Endothelial cell (in vitro differentiated cells): Measurements from ENCODE around the gene BRSK1. TPM values are rescaled to one million over a fixed set of nuclear protein-coding genes. Genes with fewer than 3 reads are reported as not detected.

Source experiments
- DNase-seq: peaks from one replicate; pipeline ENCODE4 v3.0.0; 2021; ENCODE audit warnings: low spot score
- H3K27ac Mint-ChIP-seq: one replicate; pipeline ENCODE4 v1.8.0; 2021; ENCODE audit warnings: mixed read lengths, inconsistent platforms; ENCODE audit not compliant: unreplicated experiment
- H3K27me3 Mint-ChIP-seq: one replicate; pipeline ENCODE4 v1.8.0; 2021; ENCODE audit warnings: mild to moderate bottlenecking, moderate library complexity, mixed read lengths, inconsistent platforms; ENCODE audit not compliant: unreplicated experiment
- H3K36me3 Mint-ChIP-seq: one replicate; pipeline ENCODE4 v1.8.0; 2021; ENCODE audit warnings: mild to moderate bottlenecking, low read depth, mixed read lengths, inconsistent platforms; ENCODE audit not compliant: unreplicated experiment
- H3K4me1 Mint-ChIP-seq: one replicate; pipeline ENCODE4 v1.8.0; 2021; ENCODE audit warnings: mild to moderate bottlenecking, mixed read lengths, inconsistent platforms; ENCODE audit not compliant: unreplicated experiment
- H3K4me3 Mint-ChIP-seq: one replicate; pipeline ENCODE4 v1.8.0; 2021; ENCODE audit warnings: mild to moderate bottlenecking, mixed read lengths, inconsistent platforms; ENCODE audit not compliant: unreplicated experiment
- H3K9me3 Mint-ChIP-seq: one replicate; pipeline ENCODE4 v1.8.0; 2021; ENCODE audit warnings: mixed read lengths, inconsistent platforms; ENCODE audit not compliant: unreplicated experiment
- total RNA-seq: library from RNA; stranded (reverse); fragmentation: NEBNext Ultra II Directional; extraction: Animal tissue kit (Norgen Biotek cat#: 25700); gene quantifications from one replicate; pipeline ENCODE4 v1.2.1, GENCODE V29; 2021; ENCODE audit not compliant: unreplicated experiment
- TF ChIP-seq, protein P1 (sequence below): fragments of 200-600 bp; sonication (generic); IDR thresholded peaks from one replicate; pipeline ENCODE4 v1.5.0; 2021; ENCODE audit warnings: antibody characterized with exemption; ENCODE audit not compliant: unreplicated experiment

BRSK1 gene
- total RNA-seq, 1 donor from 2014 or later = 14.1 TPM

DNA sequence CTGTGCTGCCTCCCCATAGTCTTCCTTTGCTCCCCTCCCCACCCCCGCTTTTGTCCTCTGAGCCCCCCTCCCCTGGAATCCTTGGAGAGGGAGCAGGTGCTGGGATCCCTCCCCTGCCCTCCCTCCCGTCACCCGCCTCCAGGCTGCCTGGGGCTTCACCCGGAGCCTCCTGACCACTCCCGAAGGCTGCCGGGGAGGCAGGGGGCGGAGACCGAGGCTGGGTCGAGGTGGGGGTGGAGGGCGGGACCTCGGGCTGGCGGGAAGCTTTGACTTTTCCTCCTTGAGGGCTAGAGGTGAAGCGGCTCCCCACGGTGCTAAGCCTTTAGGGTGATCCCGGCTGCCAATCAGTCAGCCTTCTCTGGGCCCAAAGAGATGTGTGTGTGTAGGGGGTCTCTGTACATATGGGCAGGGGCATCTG, 57.4 kb downstream of the BRSK1 start:
- Mint-ChIP-seq H3K9me3 (no peaks in the 10 kb centered on the region), H3K4me1 (peaks cover 5% of the 10 kb centered on the region), H3K36me3 (peaks cover 4% of the 10 kb centered on the region), H3K27me3 (peaks cover 18% of the 10 kb centered on the region), H3K4me3 (peak overlapping the region; percentile 89), H3K27ac (peak overlapping the region; percentile 77)
- DNase-seq = peak; percentile 59
- TF ChIP-seq, protein P1, sequence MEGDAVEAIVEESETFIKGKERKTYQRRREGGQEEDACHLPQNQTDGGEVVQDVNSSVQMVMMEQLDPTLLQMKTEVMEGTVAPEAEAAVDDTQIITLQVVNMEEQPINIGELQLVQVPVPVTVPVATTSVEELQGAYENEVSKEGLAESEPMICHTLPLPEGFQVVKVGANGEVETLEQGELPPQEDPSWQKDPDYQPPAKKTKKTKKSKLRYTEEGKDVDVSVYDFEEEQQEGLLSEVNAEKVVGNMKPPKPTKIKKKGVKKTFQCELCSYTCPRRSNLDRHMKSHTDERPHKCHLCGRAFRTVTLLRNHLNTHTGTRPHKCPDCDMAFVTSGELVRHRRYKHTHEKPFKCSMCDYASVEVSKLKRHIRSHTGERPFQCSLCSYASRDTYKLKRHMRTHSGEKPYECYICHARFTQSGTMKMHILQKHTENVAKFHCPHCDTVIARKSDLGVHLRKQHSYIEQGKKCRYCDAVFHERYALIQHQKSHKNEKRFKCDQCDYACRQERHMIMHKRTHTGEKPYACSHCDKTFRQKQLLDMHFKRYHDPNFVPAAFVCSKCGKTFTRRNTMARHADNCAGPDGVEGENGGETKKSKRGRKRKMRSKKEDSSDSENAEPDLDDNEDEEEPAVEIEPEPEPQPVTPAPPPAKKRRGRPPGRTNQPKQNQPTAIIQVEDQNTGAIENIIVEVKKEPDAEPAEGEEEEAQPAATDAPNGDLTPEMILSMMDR = no peak

DNA sequence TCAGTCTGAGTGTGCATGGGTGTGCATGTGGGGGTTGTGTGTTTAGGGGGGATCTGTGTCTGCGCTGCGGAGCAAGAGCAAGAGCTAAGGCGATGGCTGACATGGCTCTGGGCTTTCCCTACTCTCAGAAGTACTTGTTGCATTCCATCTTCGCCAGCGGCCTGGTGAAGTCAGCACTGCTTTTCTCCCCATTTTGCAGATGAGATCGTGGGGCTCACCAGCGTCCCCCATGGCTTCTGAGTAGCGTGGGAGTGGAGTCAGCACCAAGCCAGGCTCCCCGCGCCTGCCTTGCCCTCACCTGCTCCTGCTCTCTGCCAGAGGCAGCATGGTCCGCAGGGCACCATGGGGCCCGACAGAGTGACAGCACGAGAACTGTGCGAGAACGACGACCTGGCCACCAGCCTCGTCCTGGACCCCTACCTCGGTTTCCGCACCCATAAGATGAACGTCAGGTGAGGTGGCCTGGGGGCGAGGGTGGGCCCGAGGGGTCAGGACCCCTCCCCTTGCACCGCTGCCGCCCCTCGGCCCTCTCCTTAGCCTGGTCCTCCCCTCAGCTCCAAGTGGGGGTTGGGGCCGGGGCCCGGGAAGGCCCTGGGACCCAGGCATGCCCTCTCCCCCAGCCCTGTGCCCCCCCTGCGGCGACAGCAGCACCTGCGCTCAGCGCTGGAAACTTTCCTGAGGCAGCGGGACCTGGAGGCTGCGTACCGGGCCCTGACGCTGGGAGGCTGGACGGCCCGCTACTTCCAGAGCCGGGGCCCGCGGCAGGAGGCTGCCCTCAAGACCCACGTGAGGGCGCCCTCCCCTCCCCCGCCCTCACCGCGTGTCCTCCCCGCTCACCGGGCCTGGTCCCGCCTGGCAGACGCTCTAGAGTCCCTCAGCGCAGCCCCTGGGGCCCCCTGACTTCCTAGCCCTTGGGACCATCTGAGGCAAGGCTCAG, 58.1 kb downstream of the BRSK1 start:
- peaks cover 18% of the 10 kb centered on the region for H3K27me3 Mint-ChIP-seq
- peak overlapping the region; percentile 79 for H3K4me3 Mint-ChIP-seq
- peaks cover 4% of the 10 kb centered on the region for H3K36me3 Mint-ChIP-seq
- H3K27ac Mint-ChIP-seq = peak overlapping the region; percentile 77
- TF ChIP-seq, protein P1 = no peak
- no peaks in the 10 kb centered on the region for H3K9me3 Mint-ChIP-seq
- no peak for DNase-seq
- H3K4me1 Mint-ChIP-seq = peaks cover 5% of the 10 kb centered on the region

DNA sequence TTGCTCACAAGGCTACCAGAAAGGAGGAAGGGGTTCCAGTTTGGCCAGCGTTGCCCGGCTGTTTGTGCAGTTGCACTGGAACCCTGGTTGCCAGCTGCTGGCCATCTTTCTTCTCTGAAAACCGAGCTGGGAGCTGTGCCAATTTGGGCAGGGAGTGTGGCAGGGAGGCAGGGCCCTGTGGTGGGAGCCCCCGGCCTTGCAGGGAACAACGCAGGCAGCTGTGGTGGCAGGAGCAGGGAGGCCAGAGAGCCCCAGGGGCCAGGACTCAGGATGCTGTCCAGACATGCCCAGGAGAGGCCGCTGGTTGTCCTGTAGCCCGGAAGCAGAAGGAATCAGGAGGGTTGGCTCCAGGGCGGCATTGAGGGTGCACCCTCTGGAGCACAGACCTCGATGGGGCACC, 60.6 kb downstream of the BRSK1 start:
- DNase-seq = no peak
- no peaks in the 10 kb centered on the region for H3K9me3 Mint-ChIP-seq
- TF ChIP-seq, protein P1 = no peak
- no peak overlapping the region for H3K4me3 Mint-ChIP-seq
- H3K27me3 Mint-ChIP-seq = peaks cover 14% of the 10 kb centered on the region
- no peak overlapping the region for H3K27ac Mint-ChIP-seq
- peaks cover 4% of the 10 kb centered on the region for H3K36me3 Mint-ChIP-seq
- H3K4me1 Mint-ChIP-seq = peaks cover 6% of the 10 kb centered on the region

DNA sequence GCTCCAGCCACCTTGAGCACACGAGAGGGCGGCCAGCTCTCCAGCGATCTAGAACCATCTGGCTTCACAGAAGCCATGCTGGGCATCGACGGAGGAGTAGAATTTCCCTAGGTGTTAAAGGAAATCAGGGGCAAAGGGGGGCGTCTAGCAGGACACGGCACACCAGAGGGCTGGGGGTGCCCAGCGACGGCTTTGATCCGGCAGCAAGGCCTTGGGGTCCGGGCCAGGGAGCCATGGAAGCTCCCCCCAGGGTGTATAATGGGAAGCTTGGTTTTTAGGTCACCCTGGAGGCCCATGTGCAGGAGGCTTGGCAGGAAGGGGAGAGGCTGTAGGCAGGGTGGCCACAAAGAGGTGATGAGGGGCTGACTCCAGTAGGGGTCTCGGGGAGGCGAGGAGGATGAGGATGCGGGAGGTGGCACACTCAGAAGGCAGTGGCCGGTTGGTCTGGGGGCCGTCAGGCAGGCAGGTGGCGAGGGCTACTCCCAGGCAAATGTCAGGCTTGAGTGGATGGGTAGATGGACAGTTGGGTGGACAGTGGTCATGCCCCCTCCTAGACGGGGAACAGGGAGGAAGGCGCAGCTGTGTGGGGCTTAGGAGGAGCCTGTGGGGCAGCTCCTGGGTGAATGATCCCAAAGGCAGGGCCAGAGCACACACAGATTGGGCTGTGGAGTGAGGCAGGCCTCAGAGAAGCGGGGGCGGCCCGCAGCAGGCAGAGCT, 61.5 kb downstream of the BRSK1 start:
- peaks cover 11% of the 10 kb centered on the region for H3K27me3 Mint-ChIP-seq
- no peak for DNase-seq
- H3K27ac Mint-ChIP-seq = peak overlapping the region; percentile 13
- TF ChIP-seq, protein P1 = no peak
- no peak overlapping the region for H3K4me3 Mint-ChIP-seq
- peaks cover 4% of the 10 kb centered on the region for H3K36me3 Mint-ChIP-seq
- no peaks in the 10 kb centered on the region for H3K9me3 Mint-ChIP-seq
- H3K4me1 Mint-ChIP-seq = peaks cover 6% of the 10 kb centered on the region
